Hippocampal formation (tissue), 2 donors: ENCODE results near the gene TNRC6A.
A peak's percentile ranks its signal among the peaks of the same experiment; 100 is the strongest.
"Not testable (repeated sequence)": the region's sequence is repeated elsewhere in the genome, so short reads cannot be mapped to it uniquely, and the experiment has no call there.

Experiments used
- DNase-seq, 2 donors: peaks; one replicate each; lab custom pipeline; 2025; lab: John Stamatoyannopoulos, UW

Gene TNRC6A

DNA sequence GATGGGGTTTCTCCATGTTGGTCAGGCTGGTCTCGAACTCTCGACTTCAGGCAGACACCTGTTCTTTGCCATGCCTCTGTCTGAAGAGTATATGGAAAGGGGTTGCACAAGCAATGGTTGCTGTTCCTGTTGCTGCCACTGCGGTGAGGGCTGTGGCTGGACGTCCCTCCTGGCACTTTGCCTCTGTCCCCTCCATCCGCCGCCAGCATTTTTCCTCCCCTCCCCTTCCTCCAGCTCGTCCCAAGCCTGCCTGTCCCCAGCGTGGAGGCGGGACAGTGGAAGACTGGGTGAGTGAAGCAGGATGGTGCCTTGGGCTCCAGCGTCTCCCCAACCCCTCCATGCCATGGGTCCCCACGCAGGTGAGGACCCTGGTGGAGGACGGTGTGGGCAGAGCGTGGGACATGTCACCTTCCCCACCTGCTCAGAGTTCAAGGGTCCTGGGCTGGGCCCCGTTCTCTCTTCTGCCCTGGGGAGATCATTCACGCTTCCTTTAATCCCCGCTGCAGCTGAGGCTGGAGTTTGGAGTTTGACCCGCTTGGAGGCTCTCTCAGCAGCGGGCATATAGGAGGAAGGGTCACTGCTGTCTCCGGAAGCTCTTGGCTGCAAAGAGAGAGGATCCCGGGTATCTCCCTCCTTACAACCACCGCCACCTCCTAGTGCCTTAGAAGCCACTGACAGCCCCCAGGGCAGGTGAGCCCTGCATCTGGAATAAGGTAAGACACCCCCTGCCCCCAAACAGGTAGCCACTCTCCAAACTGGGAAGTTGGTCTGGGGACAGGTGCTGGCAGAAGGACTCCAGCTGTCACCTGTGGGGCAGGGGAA lies 116.5 kb downstream of the TNRC6A start, which contains the start of gene SLC5A11:
TSS of gene SLC5A11 (plus strand) at position 238 of the 822 bp plus-strand sequence. CDS start 12,681 bp downstream, outside the sequence.
- DNase-seq: peak; percentile 12 to 45

DNA sequence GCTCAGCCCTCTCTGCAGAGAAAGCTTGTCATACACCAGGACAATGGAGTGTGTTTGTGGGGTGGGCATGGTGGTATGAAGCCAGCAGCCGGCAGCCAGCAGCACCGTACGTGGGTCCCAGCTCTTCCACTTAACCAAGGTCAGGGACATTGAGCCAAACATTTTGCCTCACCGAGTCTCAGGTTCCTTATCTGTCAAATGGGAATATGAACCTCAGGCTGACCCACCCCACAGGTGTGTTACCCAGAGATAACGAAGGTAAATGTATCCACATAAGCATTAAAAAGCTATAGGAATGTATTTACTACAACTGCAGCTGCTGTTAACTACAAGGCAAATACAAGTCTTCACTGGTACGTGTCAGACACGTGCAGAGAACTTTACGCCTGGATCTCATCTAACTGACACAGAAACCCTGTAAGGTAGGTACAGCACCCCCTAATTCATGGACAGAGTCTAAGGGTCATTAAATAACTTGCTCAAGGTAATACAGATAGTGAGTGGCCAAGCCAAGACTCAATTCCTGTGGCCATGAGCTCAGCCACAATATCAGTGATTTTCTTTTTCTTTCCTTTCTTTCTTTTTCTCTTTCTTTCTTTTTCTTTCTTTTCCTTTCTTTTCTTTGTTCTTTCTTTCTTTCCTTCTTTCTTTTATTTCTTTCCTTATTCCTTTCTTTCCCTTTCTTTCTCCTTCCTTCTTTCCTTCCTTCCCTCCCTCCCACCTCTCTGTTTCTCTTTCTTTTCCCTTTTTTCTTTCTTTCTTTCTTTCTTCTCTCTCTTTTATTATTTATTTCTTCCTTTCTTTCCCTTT lies 117.3 kb downstream of the TNRC6A start:
- DNase-seq: no peak

GRCh38 chr16:24847358-24847664 lies 117.9 kb downstream of the TNRC6A start:
- DNase-seq: no peak

GRCh38 chr16:24848065-24848464 lies 118.6 kb downstream of the TNRC6A start:
- no peak for DNase-seq

GRCh38 chr16:24849641-24850040 lies 120.2 kb downstream of the TNRC6A start:
- DNase-seq: no peak

DNA sequence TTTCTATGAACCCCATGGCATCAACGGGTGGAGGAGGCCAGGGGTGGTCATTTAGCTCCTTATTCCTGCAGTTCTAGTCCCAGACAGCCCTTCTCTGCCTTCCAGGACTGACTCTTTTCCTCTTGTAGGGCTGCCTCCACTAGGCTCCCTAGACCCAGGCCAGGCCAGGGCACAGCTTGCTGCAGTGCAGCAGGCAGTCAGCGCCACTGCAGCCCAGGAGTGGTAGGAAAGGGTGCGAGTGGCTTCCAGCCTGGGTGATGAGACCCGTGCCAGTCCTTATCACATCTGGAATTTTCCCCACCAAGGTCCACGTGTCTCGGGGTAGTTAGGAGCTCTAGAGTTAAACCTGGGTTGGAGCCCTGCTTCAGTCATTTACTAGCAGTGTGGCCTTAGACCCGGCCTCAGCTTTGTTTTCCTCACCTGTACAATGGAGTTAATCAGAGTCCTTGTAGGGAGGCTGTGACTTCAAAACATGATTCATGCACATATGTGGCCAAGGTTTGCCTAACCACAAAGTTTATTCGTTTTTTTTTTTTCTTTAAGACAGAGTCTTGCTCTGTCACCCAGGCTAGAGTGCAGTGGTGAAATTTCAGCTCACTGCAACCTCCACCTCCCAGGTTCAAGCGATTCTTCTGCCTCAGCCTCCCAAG lies 121.0 kb downstream of the TNRC6A start:
- no peak for DNase-seq

GRCh38 chr16:24851700-24852099 lies 122.2 kb downstream of the TNRC6A start:
- no peak for DNase-seq

DNA sequence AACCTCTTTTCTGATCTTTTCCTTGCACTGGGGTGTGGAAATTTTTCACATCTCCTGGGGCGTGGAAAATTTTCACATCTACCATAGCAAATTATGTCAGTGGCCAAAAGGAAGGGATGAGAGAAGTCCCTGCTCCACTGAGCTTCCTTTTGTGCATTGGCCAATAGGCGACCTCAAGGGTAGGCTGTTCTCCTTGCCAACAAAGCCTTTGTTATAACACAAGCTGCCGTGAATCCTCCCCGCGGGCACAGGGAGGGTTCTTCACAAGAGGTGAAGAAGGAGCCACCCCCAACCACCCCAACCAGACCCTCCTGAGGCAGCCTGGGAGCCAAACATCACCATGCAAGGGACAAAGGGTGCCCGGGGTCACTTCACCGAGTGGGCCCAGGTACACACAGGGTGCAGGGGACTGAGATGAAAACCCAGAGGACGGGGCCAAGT lies 122.8 kb downstream of the TNRC6A start:
- peak; percentile 17 to 57 for DNase-seq

DNA sequence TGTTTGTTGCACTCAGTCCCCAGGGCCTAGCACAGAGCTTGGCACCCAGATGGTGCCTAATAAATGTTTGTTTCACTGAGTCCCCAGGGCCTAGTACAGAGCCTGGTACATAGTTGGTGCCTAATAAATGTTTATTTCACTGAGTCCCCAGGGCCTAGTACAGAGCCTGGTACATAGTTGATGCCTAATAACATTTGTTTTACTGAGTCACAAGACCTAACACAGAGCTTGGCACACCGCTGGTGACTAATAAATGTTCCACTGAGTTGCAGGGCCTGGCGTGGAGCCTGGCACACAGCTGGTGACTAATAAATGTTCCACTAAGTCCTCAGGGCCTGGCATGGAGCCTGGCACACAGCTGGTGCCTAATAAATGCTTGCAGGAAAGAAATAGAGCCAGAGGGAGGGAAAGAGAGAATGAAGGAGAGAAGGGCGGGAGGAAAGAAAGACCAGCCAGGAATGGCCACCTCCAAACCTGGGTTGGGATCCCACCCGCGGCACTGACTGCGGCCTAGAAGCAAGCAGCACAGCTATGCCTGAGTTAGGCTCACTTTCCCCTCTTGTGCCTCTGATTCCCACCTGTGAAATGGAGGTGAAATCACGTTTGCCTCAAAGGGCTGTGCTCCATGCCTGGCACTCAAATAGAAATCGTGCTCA lies 123.8 kb downstream of the TNRC6A start:
- no peak for DNase-seq

GRCh38 chr16:24853830-24854229 lies 124.4 kb downstream of the TNRC6A start:
- DNase-seq: peak; percentile 77 to 84

DNA sequence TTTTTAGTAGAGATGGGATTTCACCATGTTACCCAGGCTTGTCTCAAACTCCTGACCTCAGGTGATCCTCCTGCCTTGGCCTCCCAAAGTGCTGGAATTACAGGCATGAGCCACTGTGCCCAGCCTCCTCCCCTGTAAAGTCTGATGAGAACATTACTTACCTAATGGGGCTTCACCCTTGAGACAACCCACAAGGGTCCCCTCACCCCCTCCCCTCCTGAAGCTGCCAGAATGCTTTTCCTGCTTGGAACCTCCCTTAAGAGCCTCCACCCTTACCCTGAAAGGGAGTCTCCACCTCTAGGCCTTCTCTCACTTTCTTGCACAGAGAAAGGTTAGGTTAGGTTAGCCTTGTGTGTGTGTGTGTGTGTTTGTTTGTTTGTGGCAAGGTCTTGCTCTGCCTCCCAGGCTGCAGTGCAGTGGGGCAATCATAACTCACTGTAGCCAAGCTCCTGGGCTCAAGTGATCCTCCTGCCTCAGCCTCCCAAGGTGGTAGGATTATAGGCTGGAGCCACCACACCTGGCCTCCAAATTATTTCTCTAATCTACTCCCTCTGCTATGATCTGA lies 125.2 kb downstream of the TNRC6A start:
- DNase-seq: no peak

DNA sequence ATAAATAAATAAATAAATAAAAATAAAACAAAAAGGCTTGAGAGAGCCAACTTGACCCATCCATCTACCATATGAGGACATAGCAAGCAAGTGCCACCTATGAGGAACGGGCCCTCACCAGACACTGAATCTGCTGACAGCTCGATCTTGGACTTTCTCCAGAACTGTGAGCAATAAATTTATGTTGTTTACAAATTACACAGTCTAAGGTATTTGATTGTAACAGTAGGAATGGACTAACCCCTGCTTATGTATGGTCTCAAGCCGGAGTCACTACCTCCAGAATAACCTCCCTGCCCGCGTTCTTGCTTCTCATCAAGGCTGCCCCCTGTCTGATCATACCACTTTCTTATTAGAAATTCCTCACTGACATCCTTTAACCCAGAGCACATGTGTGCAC lies 126.2 kb downstream of the TNRC6A start:
- no peak for DNase-seq

GRCh38 chr16:24856871-24857270 lies 127.4 kb downstream of the TNRC6A start:
- DNase-seq: not testable (repeated sequence)

- peak in 1 of 2 donors; percentile 23 for DNase-seq
Measured at GRCh38 chr16:24858219-24859041, 129.0 kb downstream of the TNRC6A start.

DNA sequence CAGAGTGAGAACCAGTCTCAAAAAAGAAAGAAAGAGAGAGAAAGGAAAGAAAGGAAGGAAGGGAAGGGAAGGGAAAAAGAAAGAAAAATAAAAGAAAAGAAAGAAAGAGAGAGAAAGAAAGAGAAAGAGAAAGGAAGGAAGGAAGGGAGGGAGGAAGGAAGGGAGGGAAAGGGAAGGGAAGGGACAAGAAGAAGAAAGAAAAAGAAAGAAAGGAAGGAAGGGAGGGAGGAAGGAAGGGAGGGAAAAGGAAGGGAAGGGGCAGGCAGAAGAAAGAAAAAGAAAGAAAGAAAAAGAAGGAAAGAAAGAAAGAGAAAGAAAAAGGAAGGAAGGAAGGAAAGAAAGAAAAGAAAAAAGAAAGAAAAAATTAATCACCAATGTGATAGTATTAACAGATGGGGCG lies 132.0 kb downstream of the TNRC6A start:
- DNase-seq: no peak

DNA sequence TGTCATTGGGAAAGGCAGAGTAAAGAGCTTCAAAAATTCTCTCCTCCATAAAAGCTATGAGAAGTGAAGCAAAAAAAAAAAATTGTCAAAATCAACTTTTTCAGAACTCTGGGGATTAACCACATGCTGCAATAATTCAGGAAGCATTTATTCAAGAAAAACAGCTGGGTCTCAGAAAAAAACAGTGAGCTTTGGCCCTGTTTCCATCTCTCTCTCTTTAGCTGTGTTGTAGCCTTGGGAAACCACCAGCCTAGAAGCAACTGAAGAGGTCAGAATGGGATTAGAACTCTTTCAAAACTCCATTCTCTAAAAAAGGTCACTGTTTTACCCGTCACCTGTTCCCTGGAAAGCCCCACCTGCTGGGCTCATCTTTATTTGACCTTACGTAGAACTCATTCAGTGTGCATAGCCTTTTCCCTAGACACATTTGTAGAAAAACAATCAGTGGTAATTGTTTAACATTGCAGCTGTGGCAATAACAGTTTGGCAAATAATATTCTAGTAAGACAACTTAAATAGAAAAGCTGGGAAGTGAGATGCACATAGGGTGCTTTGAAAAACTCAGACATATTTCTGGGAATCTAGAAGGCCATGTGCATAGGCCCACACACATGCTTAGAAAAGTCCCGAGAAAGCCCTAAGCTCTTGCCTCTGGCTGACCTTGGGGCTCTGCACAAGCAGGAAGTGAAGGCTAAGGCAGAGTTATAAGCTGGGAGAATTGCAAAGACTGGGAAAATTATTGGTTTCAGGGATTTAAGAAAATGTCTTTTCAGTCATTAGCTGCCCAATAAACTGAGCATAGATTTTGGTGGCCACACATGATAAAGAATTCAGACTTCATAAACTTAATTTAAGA lies 134.4 kb downstream of the TNRC6A start:
- DNase-seq: no peak

- no peak for DNase-seq
Measured at GRCh38 chr16:24869033-24869432, 139.6 kb downstream of the TNRC6A start.

DNA sequence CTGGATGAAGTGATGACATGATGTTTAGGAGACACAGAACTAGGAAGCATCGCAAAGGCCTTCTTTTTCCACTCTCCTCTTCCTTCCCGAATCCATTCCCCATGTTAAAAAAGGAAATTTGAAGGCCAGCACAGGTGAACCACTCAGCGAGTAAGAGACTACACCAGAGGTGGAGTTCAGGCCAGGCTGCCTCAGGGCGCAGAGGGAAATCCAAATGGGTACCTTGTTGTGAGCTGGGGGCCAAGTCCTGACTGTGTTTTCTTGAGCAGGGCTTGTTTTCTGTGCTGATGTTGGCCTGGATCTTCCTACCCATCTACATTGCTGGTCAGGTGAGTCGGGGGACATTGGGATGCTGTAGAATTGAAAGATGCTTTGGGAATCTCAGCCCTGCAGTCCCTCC lies 142.4 kb downstream of the TNRC6A start:
- no peak for DNase-seq

- no peak for DNase-seq
Measured at GRCh38 chr16:24873028-24873427, 143.6 kb downstream of the TNRC6A start.

GRCh38 chr16:24875466-24875865 lies 146.0 kb downstream of the TNRC6A start:
- no peak for DNase-seq
